ENCODE measurements around the gene C3orf52. TPM values are rescaled to one million over a fixed set of nuclear protein-coding genes. Genes with fewer than 3 reads are reported as not detected.

Gene C3orf52
- total and polyA plus RNA-seq, 10 of the 15 experiments (the other 5 are each of a cell fraction or from before 2014, with no cell fraction given): 0.15 to 1.9 (median 0.73) TPM

DNA sequence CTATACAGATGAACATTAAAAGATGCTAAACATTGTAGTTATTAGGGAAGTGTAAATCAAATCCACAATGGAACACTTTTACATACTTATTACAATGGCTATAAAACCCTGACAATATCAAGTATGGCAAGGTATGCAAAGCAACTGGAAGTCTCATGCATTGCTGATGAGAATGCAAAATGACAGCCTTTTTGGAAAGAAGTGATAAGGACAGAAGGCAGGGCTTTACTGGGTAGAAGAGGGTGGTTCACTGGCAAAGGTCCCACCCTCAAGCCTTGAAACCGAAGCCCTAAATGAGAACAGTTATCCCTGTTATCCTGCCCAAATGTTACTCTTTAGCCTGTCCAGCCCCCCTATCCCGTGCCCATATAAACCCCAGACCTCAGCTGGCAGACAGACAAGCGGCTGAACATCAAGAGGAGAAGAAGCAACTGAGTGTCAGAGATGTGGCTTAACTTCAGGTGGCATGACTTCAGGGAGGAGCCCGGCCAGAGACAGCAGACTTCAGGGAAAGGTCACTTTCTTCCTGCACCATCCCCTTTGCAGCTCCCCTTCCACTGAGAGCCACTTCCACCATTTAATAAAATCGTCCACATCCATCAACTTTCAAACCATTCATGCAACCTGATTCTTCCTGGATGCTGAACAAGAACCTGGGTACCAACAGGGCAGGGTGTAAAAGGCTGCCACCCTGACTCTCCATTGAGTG is 47.6 kb downstream of the C3orf52 start:
- peaks cover 65% of the 10 kb centered on the region for H3K79me2 ChIP-seq (ENCODE audit: control insufficient read depth, insufficient read depth, low read length)
- peak overlapping the region; percentile 64 for H3K4me2 ChIP-seq (ENCODE audit: control insufficient read depth, insufficient read depth)
- in situ Hi-C loops (cut with MboI): no loop called here
- ChIA-PET POLR2A (interaction anchor here (0.9 to 12.8 kb wide), 9 partner anchors 10 to 380 kb away, joined by 3 to 345 read pairs (median 6); partner anchors contain the start of gene CD200), CTCF (interaction anchor here (0.6 to 18.1 kb wide), 8 partner anchors 9 to 657 kb away, joined by 3 to 226 read pairs (median 6); partner anchors contain the start of gene SLC9C1), RAD21 (ENCODE audit: unreplicated experiment) (interaction anchor here (0.7 to 17.9 kb wide), 14 partner anchors 9 to 381 kb away, joined by 3 to 457 read pairs (median 5); no protein-coding TSS in a partner anchor), SMC1A (ENCODE audit: uncharacterized antibody, unreplicated experiment) (interaction anchor here (1.2 to 18.5 kb wide), 10 partner anchors 8 to 365 kb away, joined by 3 to 489 read pairs (median 10); partner anchors contain the start of genes BTLA, CD200 and SLC9C1)
- no peaks in the 10 kb centered on the region for H4K20me1 ChIP-seq (ENCODE audit: control insufficient read depth, insufficient read depth)
- intact Hi-C loops (cut with micrococcal nuclease; ENCODE audit: unreplicated experiment): loop anchor here (1.0 to 10.0 kb wide), 3 partner anchors 18 to 361 kb away; partner anchors contain the start of gene BTLA
- FAIRE-seq (no peak), ATAC-seq (no peak), DNase-seq (ENCODE audit: low read depth, low spot score) (no peak)
- no peak overlapping the region for H2AFZ ChIP-seq (ENCODE audit: control insufficient read depth, low read depth, low read length)
- H3K9ac ChIP-seq (ENCODE audit: control insufficient read depth, insufficient read depth, low read length): peak overlapping the region; percentile 21
- BruUV-seq (replicated peaks): no TSS peak
- peak overlapping the region; percentile 8; the same call in 1 of the 2 replicates for H3K4me3 ChIP-seq
- no peaks in the 10 kb centered on the region for H3K9me3 ChIP-seq (replicated peaks; ENCODE audit: control insufficient read depth, insufficient read depth, low read length)
- peaks cover 55% of the 10 kb centered on the region for H3K4me1 ChIP-seq (ENCODE audit: control insufficient read depth, insufficient read depth, low read length)
- WGBS (ENCODE audit: insufficient coverage, insufficient replicate concordance, low lambda C conversion rate, missing lambda C conversion rate): 15% methylated on average over 5 of the region's 5 CpGs
- H3K27me3 ChIP-seq (replicated peaks in 1 of 2; ENCODE audit: control insufficient read depth in 2 of 2, insufficient read depth in 2 of 2, low read length in 1 of 2): no peaks in the 10 kb centered on the region
- H3K36me3 ChIP-seq (ENCODE audit: control insufficient read depth in 2 of 2, insufficient read depth in 2 of 2, low read length in 1 of 2): peaks cover 0 to 2% of the 10 kb centered on the region in 2 experiments; a peak in 1 of 4 replicates
- H3K27ac ChIP-seq (ENCODE audit: control insufficient read depth, insufficient read depth): peak overlapping the region; percentile 99
- TF ChIP-seq BCL11A (IDR thresholded peaks at IDR 0.05; ENCODE audit: low read depth, low read length): no peak
- TF ChIP-seq FOS (IDR thresholded peaks at IDR 0.05; ENCODE audit: borderline replicate concordance, extremely low read depth, insufficient read length): no peak
- no peak for TF ChIP-seq ZNF384 (IDR thresholded peaks at IDR 0.05; ENCODE audit: borderline replicate concordance, low read depth, low read length)
- TF ChIP-seq ETV6 (conservative IDR thresholded peaks at IDR 0.05 in 1 of 2, IDR thresholded peaks at IDR 0.05 in 1 of 2; ENCODE audit: borderline replicate concordance in 1 of 2, low read depth in 1 of 2): no peak
- no peak for TF ChIP-seq SREBF1 (IDR thresholded peaks at IDR 0.05; ENCODE audit: low read length)
- no peak for TF ChIP-seq LARP7 (IDR thresholded peaks at IDR 0.05)
- TF ChIP-seq RUNX3 (IDR thresholded peaks at IDR 0.05; ENCODE audit: low read length): no peak
- TF ChIP-seq RAD51 (IDR thresholded peaks at IDR 0.05): no peak
- TF ChIP-seq, protein P1, sequence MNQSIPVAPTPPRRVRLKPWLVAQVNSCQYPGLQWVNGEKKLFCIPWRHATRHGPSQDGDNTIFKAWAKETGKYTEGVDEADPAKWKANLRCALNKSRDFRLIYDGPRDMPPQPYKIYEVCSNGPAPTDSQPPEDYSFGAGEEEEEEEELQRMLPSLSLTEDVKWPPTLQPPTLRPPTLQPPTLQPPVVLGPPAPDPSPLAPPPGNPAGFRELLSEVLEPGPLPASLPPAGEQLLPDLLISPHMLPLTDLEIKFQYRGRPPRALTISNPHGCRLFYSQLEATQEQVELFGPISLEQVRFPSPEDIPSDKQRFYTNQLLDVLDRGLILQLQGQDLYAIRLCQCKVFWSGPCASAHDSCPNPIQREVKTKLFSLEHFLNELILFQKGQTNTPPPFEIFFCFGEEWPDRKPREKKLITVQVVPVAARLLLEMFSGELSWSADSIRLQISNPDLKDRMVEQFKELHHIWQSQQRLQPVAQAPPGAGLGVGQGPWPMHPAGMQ (IDR thresholded peaks at IDR 0.05; ENCODE audit: borderline replicate concordance): no peak
- TF ChIP-seq POLR2AphosphoS5 (IDR thresholded peaks at IDR 0.05; ENCODE audit: low read length): peak; percentile 76
- TF ChIP-seq SMARCA5 (IDR thresholded peaks at IDR 0.05): 0 out of 2 replicates have a peak, but pooled peaks have one; percentile 19
- TF ChIP-seq, protein P2, sequence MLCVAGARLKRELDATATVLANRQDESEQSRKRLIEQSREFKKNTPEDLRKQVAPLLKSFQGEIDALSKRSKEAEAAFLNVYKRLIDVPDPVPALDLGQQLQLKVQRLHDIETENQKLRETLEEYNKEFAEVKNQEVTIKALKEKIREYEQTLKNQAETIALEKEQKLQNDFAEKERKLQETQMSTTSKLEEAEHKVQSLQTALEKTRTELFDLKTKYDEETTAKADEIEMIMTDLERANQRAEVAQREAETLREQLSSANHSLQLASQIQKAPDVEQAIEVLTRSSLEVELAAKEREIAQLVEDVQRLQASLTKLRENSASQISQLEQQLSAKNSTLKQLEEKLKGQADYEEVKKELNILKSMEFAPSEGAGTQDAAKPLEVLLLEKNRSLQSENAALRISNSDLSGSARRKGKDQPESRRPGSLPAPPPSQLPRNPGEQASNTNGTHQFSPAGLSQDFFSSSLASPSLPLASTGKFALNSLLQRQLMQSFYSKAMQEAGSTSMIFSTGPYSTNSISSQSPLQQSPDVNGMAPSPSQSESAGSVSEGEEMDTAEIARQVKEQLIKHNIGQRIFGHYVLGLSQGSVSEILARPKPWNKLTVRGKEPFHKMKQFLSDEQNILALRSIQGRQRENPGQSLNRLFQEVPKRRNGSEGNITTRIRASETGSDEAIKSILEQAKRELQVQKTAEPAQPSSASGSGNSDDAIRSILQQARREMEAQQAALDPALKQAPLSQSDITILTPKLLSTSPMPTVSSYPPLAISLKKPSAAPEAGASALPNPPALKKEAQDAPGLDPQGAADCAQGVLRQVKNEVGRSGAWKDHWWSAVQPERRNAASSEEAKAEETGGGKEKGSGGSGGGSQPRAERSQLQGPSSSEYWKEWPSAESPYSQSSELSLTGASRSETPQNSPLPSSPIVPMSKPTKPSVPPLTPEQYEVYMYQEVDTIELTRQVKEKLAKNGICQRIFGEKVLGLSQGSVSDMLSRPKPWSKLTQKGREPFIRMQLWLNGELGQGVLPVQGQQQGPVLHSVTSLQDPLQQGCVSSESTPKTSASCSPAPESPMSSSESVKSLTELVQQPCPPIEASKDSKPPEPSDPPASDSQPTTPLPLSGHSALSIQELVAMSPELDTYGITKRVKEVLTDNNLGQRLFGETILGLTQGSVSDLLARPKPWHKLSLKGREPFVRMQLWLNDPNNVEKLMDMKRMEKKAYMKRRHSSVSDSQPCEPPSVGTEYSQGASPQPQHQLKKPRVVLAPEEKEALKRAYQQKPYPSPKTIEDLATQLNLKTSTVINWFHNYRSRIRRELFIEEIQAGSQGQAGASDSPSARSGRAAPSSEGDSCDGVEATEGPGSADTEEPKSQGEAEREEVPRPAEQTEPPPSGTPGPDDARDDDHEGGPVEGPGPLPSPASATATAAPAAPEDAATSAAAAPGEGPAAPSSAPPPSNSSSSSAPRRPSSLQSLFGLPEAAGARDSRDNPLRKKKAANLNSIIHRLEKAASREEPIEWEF (IDR thresholded peaks at IDR 0.05; ENCODE audit: insufficient replicate concordance, low read depth, low read length): no peak
